ENCODE measurements around the gene SCCPDH. TPM values are rescaled to one million over a fixed set of nuclear protein-coding genes. Genes with fewer than 3 reads are reported as not detected.
"Not testable (repeated sequence)": the region's sequence is repeated elsewhere in the genome, so short reads cannot be mapped to it uniquely, and the experiment has no call there.

SCCPDH gene
- total RNA-seq, 1 donor = 37.7 TPM

GRCh38 chr1:246797597-246797996 is 73.4 kb downstream of the SCCPDH start:
- DNase-seq (ENCODE audit: low read depth in 2 of 3, low spot score in 2 of 3) = no peak

- DNase-seq (ENCODE audit: low read depth in 2 of 3, low spot score in 2 of 3) = no peak
Measured at GRCh38 chr1:246798107-246798506, 73.9 kb downstream of the SCCPDH start.

DNA sequence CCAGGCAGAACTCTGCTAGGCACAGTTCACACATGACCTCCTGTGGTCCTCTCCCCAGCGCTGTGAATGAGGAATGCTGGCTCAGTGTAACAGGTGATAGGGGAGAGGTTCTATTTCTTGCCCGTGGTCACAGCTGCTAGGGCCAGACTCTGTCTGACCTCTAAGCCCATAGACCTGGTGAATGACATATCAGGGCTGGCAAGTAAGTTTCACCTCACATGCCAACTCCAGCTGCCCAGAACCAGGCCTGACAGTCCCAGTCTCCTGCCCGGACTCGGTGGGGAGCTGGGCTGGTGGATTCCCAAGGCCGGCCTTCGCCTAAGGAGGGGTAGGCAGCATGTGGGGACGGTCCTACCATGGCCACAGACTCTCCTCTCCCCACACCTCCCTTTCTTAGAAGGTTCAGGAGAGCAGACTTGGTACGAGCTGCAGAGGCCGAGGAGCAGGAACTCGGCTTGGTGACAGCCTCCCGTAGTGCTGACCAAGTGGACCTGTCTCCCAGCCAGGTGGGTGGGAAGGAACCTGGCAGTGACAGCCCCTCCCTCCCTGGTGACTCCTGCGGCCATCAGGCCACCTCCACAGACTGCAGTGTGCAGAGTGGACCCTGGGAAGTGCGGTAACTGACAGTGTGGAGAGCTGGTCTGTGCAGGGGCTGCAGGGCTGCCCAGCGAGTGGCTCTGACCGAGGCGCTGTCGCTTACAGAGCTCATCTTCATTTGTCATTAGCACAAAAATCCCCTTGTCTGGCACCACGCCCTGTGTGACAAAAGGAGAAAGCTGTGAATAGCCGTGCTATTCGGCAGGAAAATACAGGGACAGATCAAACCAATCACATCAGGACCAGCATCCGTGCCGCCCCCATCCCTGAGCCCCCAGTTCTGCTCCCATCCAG is 74.6 kb downstream of the SCCPDH start:
- no peak for DNase-seq (ENCODE audit: low read depth in 2 of 3, low spot score in 2 of 3)

DNA sequence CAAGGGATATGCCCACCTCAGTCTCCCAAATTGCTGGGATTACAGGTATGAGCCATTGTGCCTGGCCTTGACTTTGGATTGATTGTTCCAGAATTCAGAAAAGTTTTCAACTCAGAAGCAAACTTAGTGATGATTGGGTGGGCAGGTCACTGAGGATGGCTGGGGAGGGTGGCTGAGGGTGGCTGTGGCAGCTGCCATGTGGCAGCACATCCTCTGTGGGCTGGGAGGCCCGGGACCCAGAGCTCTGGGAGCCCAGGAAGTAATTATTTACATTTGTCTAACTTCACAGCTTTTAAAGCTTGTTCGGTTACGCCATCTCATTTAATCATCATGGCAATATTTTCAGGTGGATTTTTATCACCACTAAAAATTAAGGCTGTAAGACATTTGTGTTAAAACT is 76.1 kb downstream of the SCCPDH start:
- DNase-seq (ENCODE audit: low read depth in 2 of 3, low spot score in 2 of 3) = no peak

DNA sequence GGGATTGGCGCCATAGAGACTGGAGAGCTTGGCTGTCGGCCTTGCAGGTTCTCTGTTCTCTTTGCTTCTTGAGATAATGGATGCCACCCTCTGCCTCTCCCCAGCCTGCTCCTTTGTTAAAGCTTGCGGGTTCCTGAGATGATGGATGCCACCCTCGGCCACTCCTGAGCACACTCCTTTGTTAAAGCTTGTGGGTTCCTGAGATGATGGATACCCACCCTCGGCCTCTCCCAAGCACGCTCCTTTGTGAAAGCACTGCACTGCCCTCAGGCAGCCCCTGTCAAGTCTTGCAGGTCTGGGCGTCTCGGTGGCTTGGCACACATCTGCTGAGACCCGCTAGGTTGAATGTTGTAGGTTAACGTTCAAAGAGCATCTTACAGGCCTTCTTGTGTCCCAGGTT is 76.5 kb downstream of the SCCPDH start:
- no peak for DNase-seq (ENCODE audit: low read depth in 2 of 3, low spot score in 2 of 3)

- no peak for DNase-seq (ENCODE audit: low read depth in 2 of 3, low spot score in 2 of 3)
Measured at GRCh38 chr1:246801241-246802020, 77.2 kb downstream of the SCCPDH start.

- DNase-seq (ENCODE audit: low read depth in 2 of 3, low spot score in 2 of 3) = no peak
Measured at GRCh38 chr1:246803373-246803772, 79.2 kb downstream of the SCCPDH start.

DNA sequence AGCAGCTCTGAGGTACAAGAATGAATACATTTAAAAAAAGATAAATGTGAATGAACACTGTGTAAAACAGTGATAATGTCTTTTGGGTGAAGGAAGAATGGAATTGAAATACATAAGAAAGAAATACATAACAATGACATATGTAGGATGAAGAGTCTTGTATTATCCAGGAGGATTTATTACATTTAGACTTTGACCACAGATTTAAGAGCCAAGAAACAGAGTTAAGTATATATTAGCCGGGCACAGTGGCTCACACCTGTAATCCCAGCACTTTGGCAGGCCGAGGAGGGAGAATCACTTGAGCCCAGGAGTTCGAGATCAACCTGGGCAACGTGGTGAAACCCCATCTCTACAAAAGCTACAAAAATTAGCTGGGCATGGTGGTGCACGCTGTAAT is 79.7 kb downstream of the SCCPDH start:
- DNase-seq (ENCODE audit: low read depth in 2 of 3, low spot score in 2 of 3) = no peak

DNA sequence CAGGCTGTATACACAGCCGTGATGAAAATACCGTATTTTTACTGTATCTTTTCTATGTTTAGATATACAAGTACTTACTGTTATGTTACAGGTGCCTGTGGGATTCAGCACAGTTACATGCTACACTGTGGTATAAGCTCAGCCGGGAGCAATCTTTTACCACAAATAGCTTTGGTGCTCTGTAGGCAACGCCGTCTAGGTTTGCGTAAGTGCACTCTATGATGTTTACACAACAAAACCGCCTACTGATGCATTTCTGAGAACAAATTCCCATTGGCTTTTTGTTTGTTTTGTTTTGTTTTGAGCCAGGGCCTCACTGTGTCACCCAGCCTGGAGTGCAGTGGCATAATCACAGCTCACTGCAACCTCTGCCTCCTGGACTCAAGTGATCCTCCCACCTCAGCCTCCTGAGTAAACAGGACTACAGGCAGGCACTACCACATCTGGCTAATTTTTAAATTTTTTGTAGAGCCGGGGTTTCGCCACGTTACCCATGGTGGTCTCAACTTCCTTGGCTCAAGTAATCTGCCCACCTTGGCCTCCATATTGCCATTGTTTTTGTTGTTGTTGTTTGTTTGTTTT is 81.0 kb downstream of the SCCPDH start:
- DNase-seq (ENCODE audit: low read depth in 2 of 3, low spot score in 2 of 3) = no peak

DNA sequence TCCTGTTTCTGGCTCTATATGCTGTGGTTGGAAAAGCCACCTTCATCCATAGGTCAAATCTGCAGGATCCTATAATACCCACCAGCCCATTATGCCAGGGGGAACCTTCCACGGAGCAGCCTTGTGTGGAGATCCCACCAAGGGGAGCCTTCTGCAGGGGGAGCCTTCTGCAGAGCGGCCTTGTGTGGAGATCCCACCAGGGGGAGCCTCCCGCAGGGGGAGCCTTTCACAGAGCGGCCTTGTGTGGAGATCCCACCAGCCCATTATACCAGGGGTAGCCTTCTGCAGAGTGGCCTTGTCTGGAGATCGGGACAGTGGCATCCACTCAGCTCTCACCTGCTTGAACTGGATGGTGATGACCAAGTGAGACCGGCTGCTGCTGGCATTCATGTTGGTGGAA is 85.3 kb downstream of the SCCPDH start:
- DNase-seq (ENCODE audit: low read depth in 2 of 3, low spot score in 2 of 3) = no peak

DNA sequence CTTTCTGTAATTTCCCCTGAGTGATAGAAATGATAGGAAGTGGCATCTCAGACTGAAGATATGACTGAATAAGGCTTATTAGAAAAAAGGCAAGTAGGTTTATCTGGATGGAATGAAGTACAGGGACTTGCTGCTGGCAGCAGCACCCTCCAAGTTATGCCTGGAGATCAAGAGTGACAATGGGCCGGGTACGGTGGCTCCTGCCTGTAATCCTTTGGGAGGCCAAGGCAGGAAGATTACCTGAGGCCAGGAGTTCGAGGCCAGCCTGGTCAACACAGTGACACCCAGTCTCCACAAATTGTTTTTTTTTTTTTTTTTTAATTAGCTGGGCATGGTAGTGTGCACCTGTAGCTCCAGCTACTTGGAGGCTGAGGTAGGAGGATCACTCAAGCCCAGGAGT is 87.8 kb downstream of the SCCPDH start:
- DNase-seq (ENCODE audit: low read depth in 2 of 3, low spot score in 2 of 3) = no peak

DNA sequence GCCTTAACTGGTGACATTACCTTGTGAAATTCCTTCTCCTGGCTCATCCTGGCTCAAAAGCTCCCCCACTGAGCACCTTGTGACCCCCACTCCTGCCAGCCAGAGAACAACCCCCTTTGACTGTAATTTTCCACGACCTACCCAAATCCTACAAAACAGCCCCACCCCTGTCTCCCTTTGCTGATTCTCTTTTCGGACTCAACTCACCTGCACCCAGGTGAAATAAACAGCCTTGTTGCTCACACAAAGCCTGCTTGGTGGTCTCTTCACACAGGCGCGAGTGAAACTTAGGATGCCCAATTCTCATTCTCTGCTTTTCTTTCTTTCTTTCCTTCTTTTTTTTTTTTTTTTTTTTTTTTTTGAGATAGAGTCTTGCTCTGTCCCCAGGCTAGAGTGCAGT is 89.1 kb downstream of the SCCPDH start:
- not testable (repeated sequence) for DNase-seq (ENCODE audit: low read depth in 2 of 3, low spot score in 2 of 3)

GRCh38 chr1:246814890-246815289 is 90.7 kb downstream of the SCCPDH start:
- DNase-seq (ENCODE audit: low read depth in 2 of 3, low spot score in 2 of 3) = no peak

DNA sequence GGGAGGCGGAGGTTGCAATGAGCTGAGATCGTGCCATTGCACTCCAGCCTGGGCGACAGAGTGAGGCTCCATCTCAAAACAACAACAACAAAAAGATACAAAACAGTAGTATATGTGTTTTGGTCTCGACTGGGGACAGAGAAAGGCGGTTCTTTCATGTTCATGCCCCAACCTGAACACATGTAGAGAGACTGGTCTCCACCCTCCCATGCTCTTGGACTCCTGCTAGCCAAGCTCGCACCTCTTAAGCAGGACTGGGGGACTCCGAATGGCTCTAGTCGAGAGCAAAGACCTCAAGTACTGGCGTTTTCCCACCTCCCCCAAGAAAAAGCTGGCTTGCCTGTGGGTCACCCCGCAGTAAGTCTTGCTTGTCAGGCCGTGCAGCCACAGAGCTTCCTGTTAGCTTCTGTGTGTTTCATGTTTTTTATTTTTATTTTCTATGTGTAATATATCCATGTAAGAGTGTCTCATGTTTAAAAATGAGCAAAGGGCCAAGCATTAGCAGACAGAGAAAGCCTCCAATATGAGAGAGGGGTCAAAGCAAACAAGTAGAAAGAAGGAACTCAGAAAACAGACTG is 91.6 kb downstream of the SCCPDH start:
- DNase-seq (ENCODE audit: low read depth in 2 of 3, low spot score in 2 of 3) = peak in 1 of 3 donors; percentile 69

Small RNA genes within 50 kb of the gene (small RNA-seq; reads per million reads assigned to genes)
- gene AC113174.1 = not detected

Other genes starting within 250 kb of the SCCPDH start
- 31.2 TPM for gene SMYD3, start 217.1 kb upstream of the SCCPDH start, total RNA-seq
- 10.5 TPM for gene TFB2M, start 158.1 kb upstream of the SCCPDH start, total RNA-seq
- 33.4 TPM for gene CNST, start 158.0 kb upstream of the SCCPDH start, total RNA-seq
- gene AHCTF1, start 207.5 kb downstream of the SCCPDH start, total RNA-seq = 14.5 TPM